Measurements from ENCODE around the gene PCDH15. TPM values are rescaled to one million over a fixed set of nuclear protein-coding genes. Genes with fewer than 3 reads are reported as not detected.

Gene PCDH15
- total and polyA plus RNA-seq, 2 of the 4 experiments (the other 2 are of a cell fraction) = not detected

GRCh38 chr10:53952698-53953630, 848.1 kb downstream of the PCDH15 start:
- no peak overlapping the region for H2AK9ac ChIP-seq (replicated peaks; ENCODE audit: low read depth, low read length, poor library complexity)

More at GRCh38 chr10:53952698-53953630, 848.1 kb downstream of the PCDH15 start:
- Histone ChIP-seq H4K8ac (ENCODE audit: low read depth in 2 of 2, low read length in 2 of 2) (no peak overlapping the region), H2BK15ac (ENCODE audit: low read depth, low read length) (no peak overlapping the region), H4K91ac (ENCODE audit: insufficient read depth, low read depth, low read length) (no peak overlapping the region), H2BK5ac (ENCODE audit: low read depth, low read length, poor library complexity, severe bottlenecking) (no peak overlapping the region), H3K27me3 (ENCODE audit: control insufficient read depth, insufficient read depth, low read length) (no peaks in the 10 kb centered on the region), H4K5ac (ENCODE audit: low read depth, low read length) (no peak overlapping the region), H3K4me2 (ENCODE audit: low read depth, low read length) (no peak overlapping the region), H2BK120ac (ENCODE audit: low read depth, low read length) (no peak overlapping the region), H4K20me1 (ENCODE audit: insufficient read depth, low read length) (no peaks in the 10 kb centered on the region), H3K79me1 (ENCODE audit: low read depth in 1 of 2, low read length in 2 of 2) (no peaks in the 10 kb centered on the region), H3K56ac (ENCODE audit: extremely low read depth, insufficient read depth, low read length) (no peak overlapping the region), H3K9me1 (ENCODE audit: insufficient read depth, low read length) (no peaks in the 10 kb centered on the region), H3K23ac (ENCODE audit: low read depth, low read length) (no peak overlapping the region), H3K27ac (ENCODE audit: insufficient read depth, low read length) (no peak overlapping the region), H3K9ac (ENCODE audit: low read depth, low read length) (no peak overlapping the region), H2AFZ (replicated peaks; ENCODE audit: low read length, poor library complexity) (no peak overlapping the region), H3K36me3 (ENCODE audit: control insufficient read depth, insufficient read depth, low read length) (no peaks in the 10 kb centered on the region), H3K4ac (ENCODE audit: low read depth, low read length) (no peak overlapping the region), H3K18ac (ENCODE audit: low read depth, low read length) (no peak overlapping the region), H3K14ac (replicated peaks; ENCODE audit: low read depth, low read length) (no peak overlapping the region), H3K9me3 (ENCODE audit: control insufficient read depth, insufficient read depth, low read length) (peaks cover 12% of the 10 kb centered on the region), H3K4me1 (ENCODE audit: control insufficient read depth, insufficient read depth, low read length) (no peaks in the 10 kb centered on the region), H2BK20ac (ENCODE audit: low read depth, low read length) (no peak overlapping the region), H3K4me3 (ENCODE audit: insufficient read depth, low read depth, low read length) (no peak overlapping the region), H2AK5ac (ENCODE audit: low read depth, low read length) (no peak overlapping the region)
- no peak for TF ChIP-seq CHD1 (IDR thresholded peaks at IDR 0.05; ENCODE audit: low read depth, low read length)
- no peak for TF ChIP-seq CTCF (conservative IDR thresholded peaks at IDR 0.05; ENCODE audit: low read depth, low read length)
- TF ChIP-seq RFX5 (IDR thresholded peaks at IDR 0.05; ENCODE audit: low read depth, low read length) = no peak
- no peak for TF ChIP-seq BHLHE40 (IDR thresholded peaks at IDR 0.05; ENCODE audit: low read depth, low read length)
- no peak for TF ChIP-seq ELK1 (IDR thresholded peaks at IDR 0.05; ENCODE audit: borderline replicate concordance, low read depth, low read length)
- no peak for TF ChIP-seq RAD21 (IDR thresholded peaks at IDR 0.05; ENCODE audit: low read length)
- dilution Hi-C loops (cut with HindIII; ENCODE audit: low sequenced_read_pairs, unreplicated experiment) = no loop called here
- ChIA-PET POLR2A (ENCODE audit: unreplicated experiment) (no interaction called here), CTCF (no interaction called here)
- BruUV-seq (replicated peaks) = no TSS peak
- no CpG with 5 or more reads among the region's 4 CpGs for WGBS, 2 experiments (ENCODE audit: extremely low coverage in 2 of 2, insufficient read length in 1 of 2)
- ATAC-seq (ENCODE audit: low read depth) = no peak
- no peak for DNase-seq
- in situ Hi-C loops (cut with MboI; ENCODE audit: low sequenced_read_pairs) = no loop called here
- intact Hi-C loops (cut with micrococcal nuclease) = no loop called here

Measured in IMR-90 (cell line).